Ovary (tissue), 3 donors: Measurements from ENCODE around the gene BPHL.
"Not testable (repeated sequence)": the region's sequence is repeated elsewhere in the genome, so short reads cannot be mapped to it uniquely, and the experiment has no call there.

ENCODE experiments used
- CTCF ChIP-seq, 3 donors: fragments of 450-650 bp in 2 of 3; fragments of 200-600 bp in 1 of 3; IDR thresholded peaks; one replicate each; pipeline versions ENCODE4 v1.5.1 to v1.8.0; 2016 to 2022; ENCODE audit warnings: antibody characterized with exemption in 3 of 3, mild to moderate bottlenecking in 1 of 3
- EP300 ChIP-seq: sonication (generic); formaldehyde crosslinking; IDR thresholded peaks from one replicate; pipeline ENCODE4 v1.6.1; 2017; ENCODE audit warnings: antibody characterized with exemption
- POLR2A ChIP-seq: fragments of 450-650 bp; IDR thresholded peaks from one replicate; pipeline ENCODE4 v1.6.1; 2017; ENCODE audit warnings: antibody characterized with exemption, mild to moderate bottlenecking, moderate library complexity
- donor health status: DM: no; HTN: no; CAD: no.

- not testable (repeated sequence) for TF ChIP-seq CTCF (IDR thresholded peaks at IDR 0.05); POLR2A; EP300
Observed at GRCh38 chr6:3170676-3171075, 52.2 kb downstream of the BPHL start.
